Stimulated activated CD4-positive, alpha-beta T cell treated with anti-CD3 and anti-CD28 coated beads, TNF-alpha, amount 100 ng/mL, for 4 hours (primary cell): ENCODE measurements around the gene WTAP.
"Not testable (repeated sequence)": the region's sequence is repeated elsewhere in the genome, so short reads cannot be mapped to it uniquely, and the experiment has no call there.

Experiments used
- DNase-seq, 3 experiments: peaks; one replicate each; pipeline ENCODE4 v3.0.0-alpha.2; 2020; ENCODE audit warnings: low read depth in 3 of 3

Gene WTAP

GRCh38 chr6:159726918-159727716 is at the start of gene WTAP:
TSS of gene WTAP (plus strand) at chr6:159727506. CDS start at chr6:159736266, 8,760 bp downstream.
- DNase-seq: peak; percentile 90 to 97 (median 96)

- DNase-seq: no peak
Measured at GRCh38 chr6:159677506-159678165, 49.7 kb upstream of the WTAP start.

DNA sequence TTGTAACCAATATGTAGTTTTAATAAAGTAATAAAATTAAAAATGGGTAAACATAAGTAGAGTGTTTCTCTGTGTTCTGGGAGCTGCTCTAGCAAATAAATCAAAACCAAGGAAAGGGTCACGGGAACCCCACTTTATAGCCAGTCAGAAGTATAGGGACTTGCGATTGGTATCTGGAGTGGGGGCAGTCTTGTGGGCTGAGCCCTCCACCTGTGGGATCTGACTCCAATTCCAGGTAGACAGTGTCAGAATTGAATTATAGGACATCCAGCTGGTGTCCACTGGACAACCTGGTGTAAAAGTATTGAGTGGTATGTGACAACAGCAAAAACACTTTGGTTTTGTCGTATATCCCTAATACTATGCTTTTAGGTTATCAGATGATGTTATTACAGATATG is 48.7 kb upstream of the WTAP start:
- DNase-seq: no peak

GRCh38 chr6:159679091-159680077 is 47.9 kb upstream of the WTAP start:
- no peak for DNase-seq

GRCh38 chr6:159680104-159680503 is 47.2 kb upstream of the WTAP start:
- DNase-seq: no peak

DNA sequence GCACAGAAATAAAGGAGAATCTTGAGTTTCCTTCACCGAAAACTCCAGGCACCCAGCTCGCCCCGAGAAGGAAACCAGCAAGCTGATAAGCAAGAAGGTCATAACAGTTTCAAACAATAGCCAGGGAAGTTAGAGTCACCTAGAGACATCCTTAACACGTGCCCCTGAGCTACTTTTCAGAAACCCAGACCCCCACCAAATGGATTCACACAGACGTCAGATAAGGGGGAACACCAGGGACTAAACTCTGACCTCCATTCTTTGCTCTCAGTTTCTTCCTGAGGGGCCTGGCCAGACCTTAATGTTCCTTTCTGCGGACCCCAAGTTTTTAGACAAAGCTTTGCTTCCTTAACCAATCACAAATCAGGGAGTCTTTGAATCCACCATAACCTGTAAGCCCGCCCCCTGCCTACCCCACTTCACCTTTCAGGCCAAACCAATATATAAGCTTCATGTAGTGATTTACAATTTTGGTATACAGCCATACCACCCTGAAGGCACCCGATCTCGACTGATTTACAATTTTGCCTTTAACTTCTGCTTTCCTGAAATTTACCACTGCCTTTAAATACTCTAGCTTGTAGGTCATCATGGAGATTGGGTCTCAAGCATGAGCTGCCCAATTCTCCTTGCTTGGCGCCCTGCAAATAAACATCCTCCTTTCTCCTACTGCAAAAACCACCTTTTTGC is 46.0 kb upstream of the WTAP start:
- no peak for DNase-seq

DNA sequence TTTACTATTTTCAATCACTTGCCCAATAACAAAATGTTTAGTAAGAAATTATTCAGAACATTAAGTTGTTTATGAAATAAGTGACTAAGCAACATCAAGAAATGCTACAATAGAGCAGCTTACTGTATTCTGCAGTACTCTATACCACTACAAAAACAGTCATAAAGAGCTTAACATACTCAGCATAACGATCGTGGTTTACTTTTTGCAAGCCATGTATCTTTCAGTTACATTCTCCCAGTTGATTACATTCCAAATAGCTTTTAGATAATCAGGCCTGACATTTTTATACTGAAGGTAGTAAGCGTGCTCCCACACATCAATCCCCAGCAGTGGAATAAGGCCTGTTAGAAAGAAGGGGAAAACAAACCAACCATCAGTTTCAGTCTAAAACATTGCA is 45.0 kb upstream of the WTAP start:
- DNase-seq: no peak

DNA sequence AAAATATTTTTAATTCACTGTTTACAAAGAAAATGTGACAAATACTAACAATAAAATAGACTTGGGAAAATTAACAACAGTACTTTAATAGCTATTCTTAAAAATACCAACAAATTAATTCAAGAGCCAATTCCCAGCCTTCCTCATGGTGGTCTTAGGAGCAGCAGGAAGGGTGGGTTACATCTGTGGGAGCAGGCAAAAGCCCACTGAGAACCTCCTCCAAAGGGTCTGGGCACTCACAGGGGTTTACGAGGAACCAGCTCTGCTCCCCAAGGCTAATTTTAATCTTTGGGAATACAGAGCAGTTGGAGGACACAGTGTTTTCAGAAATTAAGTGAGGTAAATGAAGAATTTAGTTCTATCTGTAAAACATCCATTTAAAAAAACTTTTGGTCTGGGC is 44.5 kb upstream of the WTAP start:
- DNase-seq: no peak

DNA sequence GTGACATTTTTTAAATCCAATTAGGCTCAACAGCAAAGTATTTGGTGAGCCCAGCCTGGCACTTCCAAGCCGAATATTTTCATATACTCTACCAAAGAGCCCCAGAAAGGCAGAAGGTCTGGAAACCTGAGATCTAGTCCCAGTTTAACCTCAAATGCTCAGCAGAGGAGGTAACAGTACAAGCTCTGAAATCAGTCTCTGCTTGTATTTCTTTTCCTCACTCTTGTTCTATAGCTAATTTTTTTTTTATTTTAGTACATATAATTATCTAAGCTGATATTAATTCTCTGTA is 43.3 kb upstream of the WTAP start:
- no peak for DNase-seq

DNA sequence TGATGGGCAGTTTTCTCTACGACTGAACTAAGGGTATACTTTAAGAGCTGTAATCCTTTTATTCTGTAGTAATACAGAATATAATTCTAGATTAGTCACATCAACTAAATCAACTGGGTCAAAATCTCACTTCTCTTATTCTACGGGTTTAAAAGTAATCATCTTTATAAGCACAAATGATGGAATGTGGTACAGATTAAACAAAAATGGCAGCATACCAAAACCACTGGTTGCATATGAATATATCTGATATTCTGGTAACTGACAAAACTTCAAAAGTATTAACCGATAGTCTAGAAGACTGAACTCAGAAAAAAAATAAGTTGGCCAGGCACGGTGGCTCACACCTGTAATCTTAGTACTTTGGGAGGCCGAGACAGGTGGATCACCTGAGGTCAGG is 41.3 kb upstream of the WTAP start:
- DNase-seq: no peak

DNA sequence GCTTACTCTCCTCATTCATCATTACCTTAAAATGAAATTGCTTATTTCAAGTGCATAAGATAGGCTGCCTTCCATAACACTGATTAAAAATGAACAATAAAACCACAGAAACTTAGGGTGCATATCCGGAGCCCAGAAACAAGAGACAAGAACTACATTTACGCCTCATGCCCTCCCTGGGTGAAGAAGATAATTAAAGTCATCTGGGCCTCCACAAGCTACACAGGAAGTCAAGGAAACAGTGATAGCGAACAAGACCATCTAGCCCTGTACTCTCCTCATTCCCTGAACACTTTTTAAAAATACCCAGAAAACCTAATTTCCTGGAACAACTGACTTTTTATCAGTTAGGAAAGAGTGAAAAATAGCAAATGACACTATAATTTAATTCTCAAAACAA is 40.6 kb upstream of the WTAP start:
- no peak for DNase-seq

- no peak for DNase-seq
Measured at GRCh38 chr6:159687341-159687740, 40.0 kb upstream of the WTAP start.

GRCh38 chr6:159688266-159688905 is 38.9 kb upstream of the WTAP start:
- DNase-seq: no peak

DNA sequence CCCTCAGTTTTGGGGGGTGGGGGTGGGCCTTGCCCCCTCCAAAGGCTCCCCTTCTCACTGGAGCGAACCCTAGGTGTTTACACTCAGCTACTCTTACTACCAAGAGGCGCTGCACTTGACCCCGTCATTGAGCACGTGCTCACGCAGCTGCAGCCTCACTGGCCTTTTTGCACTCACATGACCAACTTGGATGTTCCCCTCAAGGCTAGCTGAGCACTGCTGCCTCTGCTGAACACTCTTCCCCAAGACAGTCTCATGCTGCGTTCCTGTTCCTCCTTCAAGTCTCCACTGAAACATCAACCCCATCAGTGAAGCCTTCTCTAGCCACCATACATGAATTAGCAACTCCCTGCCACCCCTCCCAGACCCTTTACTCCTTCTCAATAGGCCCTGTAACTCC is 38.3 kb upstream of the WTAP start:
- no peak for DNase-seq

GRCh38 chr6:159690135-159690534 is 37.2 kb upstream of the WTAP start:
- DNase-seq: not testable (repeated sequence)

DNA sequence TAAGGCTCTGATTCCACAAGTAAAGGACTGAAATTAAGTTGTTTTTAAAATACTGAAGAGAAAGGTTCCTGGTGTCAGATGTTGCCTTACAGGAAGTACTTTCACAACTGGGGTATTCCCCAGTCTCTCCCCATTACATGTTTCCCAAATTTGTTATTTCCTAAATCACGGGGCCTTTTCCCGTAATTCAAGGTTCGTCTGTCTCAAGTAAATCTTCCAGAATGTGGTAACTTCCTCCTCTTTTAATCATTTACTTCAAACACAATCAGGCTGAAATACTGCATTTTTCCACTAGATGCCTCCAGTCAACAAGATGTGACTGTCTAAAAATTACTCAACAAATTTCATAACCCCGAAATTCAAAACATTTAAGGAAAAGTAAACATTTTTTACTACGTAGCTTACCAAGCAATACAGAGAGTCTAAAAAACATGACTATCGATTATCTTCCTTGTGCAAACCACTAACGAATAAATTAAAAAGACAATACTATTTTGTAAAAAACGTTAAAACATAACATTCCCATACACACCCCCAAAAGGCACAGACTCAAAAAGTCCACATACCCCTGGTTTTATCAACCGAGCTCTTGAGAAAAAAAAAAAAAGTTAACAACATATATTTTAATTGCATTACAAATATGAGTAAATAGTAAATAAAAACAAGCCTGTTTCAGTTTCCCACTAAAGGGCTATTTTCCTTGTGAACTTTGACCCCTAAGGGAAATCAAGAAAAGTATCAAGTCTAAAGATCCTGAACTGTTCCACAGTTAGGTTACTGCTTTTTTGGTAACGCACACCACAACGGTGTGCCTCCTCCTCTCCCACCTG is 36.0 kb upstream of the WTAP start:
- no peak for DNase-seq

DNA sequence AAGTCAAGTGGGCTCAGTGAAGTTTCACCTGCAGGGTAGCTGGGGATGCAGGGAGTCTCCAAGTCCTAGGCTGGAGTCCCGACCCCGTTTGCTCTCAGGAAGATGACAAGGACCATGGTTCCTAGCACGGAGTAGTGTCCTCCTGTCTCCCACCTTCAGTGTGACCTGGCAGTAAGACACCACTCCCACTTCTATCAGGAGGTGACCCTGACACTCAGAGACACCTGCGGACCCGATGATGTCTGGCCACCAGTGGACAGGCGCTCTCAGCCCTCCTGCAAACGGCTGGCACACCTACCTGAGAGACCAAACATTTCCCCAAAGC is 35.4 kb upstream of the WTAP start:
- no peak for DNase-seq

DNA sequence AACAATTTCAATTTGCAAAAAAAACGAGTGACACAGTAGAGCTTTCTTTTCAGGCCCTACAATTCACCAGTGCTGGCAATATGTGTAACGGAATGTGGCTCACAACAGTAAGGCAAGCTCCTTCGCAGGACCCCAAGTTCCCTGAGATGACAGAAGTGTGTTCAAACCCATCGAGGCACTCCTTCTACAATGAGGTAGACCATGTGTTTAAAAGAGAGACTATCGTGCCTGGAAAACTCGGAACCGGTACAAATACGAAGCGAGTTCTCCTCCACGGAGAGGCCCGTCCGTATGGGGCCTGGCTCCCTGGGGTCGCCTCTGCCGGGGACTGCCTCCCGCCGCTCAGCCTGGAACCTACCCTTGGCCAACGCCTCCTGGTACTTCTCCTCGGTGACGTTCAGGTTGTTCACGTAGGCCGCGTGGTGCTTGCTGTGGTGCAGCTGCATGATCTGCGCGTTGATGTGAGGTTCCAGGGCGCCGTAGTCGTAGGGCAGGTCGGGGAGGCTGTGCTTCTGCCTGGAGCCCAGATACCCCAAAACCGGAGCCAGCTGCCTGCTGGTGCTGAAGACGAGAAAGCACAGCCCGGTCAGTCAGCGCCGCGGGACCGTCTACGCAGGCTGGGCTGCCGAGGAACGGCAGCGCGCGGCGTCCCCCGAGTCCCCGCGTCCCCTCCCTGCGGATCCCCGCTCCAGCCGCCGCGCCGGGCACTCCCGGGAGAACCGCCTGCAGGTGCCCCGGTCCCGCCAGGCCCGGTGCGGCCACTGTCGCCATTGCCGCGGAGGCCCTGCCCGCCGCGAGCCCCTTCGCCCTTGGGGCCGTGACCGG is 34.8 kb upstream of the WTAP start:
- peak in 2 of 3 experiments; percentile 25 to 26 for DNase-seq

GRCh38 chr6:159693128-159693893 is 34.0 kb upstream of the WTAP start, which contains the start of gene SOD2:
TSS of gene SOD2 (minus strand) at chr6:159693241. CDS start at chr6:159693167, 74 bp downstream.
- DNase-seq: peak; percentile 65 to 73 (median 71)
